ENCODE measurements around the gene ZNF646.

ZNF646 gene

DNA sequence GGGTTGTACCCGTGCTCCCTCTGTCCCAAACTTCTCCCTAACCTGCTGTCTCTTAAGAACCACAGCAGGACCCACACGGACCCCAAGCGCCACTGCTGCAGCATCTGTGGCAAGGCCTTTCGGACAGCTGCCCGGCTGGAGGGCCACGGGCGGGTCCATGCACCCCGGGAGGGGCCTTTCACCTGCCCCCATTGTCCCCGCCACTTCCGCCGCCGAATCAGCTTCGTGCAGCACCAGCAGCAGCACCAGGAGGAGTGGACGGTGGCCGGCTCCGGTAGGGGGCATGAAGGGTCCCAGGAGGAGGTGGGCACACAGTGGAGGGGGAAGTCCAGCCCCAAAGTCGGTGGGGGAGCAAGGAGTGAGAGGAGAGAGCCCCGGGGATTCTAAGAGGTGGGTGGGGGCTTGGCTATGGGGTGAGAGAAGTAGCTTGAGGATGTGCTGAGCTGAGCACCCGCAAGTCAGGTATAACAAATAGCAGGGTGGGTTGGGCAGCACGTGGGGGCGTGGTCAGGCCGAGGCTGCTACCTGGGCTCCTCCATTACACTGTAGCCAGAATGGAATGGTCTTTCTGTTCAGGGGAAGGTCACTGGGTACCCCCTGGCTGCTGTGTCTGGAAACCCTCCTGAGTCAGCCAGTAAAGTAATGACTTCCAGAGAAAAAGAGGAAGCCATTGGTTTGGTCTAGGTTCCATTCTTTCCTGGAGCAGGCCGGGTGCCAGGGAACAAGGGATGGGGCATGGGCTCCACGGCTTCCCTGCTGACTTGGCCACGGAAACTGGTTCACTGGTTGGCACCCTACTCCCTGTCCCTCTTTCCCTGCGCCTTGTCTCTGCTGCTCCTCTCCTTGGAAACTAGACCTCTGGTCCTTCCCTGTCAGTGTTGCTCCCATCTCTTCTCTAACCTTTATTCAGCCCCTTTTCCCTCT, 7.5 kb downstream of the ZNF646 start:
- Histone ChIP-seq H3K9ac (ENCODE audit: low read length) (no peak overlapping the region), H3K79me1 (ENCODE audit: low read length) (no peaks in the 10 kb centered on the region), H4K12ac (ENCODE audit: low read depth, low read length) (no peak overlapping the region), H3K36me3 (ENCODE audit: control insufficient read depth in 1 of 2, insufficient read depth in 2 of 2, low read length in 2 of 2) (peaks cover 63 to 83% of the 10 kb centered on the region in 2 experiments), H3K14ac (ENCODE audit: low read length) (no peak overlapping the region), H3K18ac (ENCODE audit: low read length) (no peak overlapping the region), H3K4me1 (ENCODE audit: control insufficient read depth in 1 of 2, insufficient read depth in 2 of 2, low read length in 2 of 2) (no peaks in the 10 kb centered on the region), H3K4me3 (ENCODE audit: low read depth, low read length) (no peak overlapping the region), H4K91ac (ENCODE audit: low read depth, low read length) (no peak overlapping the region), H2BK120ac (ENCODE audit: insufficient read depth, low read length, poor library complexity) (no peak overlapping the region), H3K4me2 (ENCODE audit: low read length) (no peak overlapping the region), H3K4ac (ENCODE audit: low read depth, low read length) (no peak overlapping the region), H2AFZ (ENCODE audit: insufficient read depth, low read length, poor library complexity) (no peak overlapping the region), H3K27me3 (ENCODE audit: insufficient read depth, low read length) (no peaks in the 10 kb centered on the region), H3K27ac (ENCODE audit: low read depth, low read length) (no peak overlapping the region), H2BK12ac (ENCODE audit: low read length) (no peak overlapping the region), H4K8ac (ENCODE audit: low read depth, low read length) (no peak overlapping the region), H3K79me2 (ENCODE audit: control insufficient read depth, insufficient read depth, low read length, poor library complexity) (no peaks in the 10 kb centered on the region), H3K23ac (ENCODE audit: low read length) (no peak overlapping the region), H2BK5ac (ENCODE audit: low read depth, low read length, poor library complexity) (no peak overlapping the region), H3K9me3 (ENCODE audit: insufficient read depth, low read depth, low read length) (no peaks in the 10 kb centered on the region), H2AK5ac (ENCODE audit: low read length) (no peak overlapping the region)
- no CpG with 5 or more reads among the region's 26 CpGs for WGBS (ENCODE audit: extremely low coverage, insufficient coverage, insufficient read length)
- DNase-seq, result no peak

DNA sequence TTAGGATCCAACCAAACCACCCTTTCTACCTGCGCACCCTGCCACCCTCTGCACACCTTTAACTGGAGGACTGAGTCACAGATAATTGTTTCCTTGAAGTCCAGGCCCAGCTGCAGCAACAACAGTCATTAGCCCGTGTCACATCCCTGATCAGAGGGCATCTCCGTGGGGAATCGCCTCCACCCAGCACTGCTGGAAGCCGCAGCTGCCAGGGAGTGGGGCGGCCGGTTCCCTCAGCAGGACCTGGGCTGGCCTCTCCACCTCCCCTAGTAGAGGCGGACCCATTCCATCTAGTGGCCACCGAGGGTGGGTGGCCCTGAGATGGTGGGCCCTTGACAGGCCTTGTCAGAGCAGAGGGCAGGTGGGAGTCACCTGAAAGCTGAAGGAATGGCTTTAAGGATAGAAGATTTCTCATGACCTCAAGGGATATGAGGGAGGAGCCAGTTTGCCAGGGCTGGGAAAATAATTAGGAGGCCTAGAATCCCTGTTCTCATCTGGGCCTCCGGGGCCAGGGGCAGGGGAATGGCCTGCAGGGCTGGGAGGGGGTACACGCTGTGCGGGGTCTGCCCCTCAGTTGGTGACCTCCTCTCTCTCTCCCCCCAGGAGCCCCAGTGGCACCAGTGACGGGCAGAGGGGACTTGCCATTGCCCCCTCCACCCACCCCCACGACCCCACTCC, 8.3 kb downstream of the ZNF646 start:
- no peak overlapping the region for H4K12ac ChIP-seq (ENCODE audit: low read depth, low read length)
- no peak overlapping the region for H4K8ac ChIP-seq (ENCODE audit: low read depth, low read length)
- H3K27me3 ChIP-seq (ENCODE audit: insufficient read depth, low read length), result no peaks in the 10 kb centered on the region
- H3K4me2 ChIP-seq (ENCODE audit: low read length), result no peak overlapping the region
- no peak overlapping the region for H3K4me3 ChIP-seq (ENCODE audit: low read depth, low read length)
- no peak overlapping the region for H3K9ac ChIP-seq (ENCODE audit: low read length)
- H2BK5ac ChIP-seq (ENCODE audit: low read depth, low read length, poor library complexity), result no peak overlapping the region
- peaks cover 57 to 80% of the 10 kb centered on the region in 2 experiments for H3K36me3 ChIP-seq (ENCODE audit: control insufficient read depth in 1 of 2, insufficient read depth in 2 of 2, low read length in 2 of 2)
- no peak overlapping the region for H2AFZ ChIP-seq (ENCODE audit: insufficient read depth, low read length, poor library complexity)
- DNase-seq, result peak in 1 of 2 donors; percentile 36
- no peak overlapping the region for H3K23ac ChIP-seq (ENCODE audit: low read length)
- H3K18ac ChIP-seq (ENCODE audit: low read length), result no peak overlapping the region
- no peak overlapping the region for H4K91ac ChIP-seq (ENCODE audit: low read depth, low read length)
- H2BK12ac ChIP-seq (ENCODE audit: low read length), result no peak overlapping the region
- H3K4me1 ChIP-seq (ENCODE audit: control insufficient read depth in 1 of 2, insufficient read depth in 2 of 2, low read length in 2 of 2), result no peaks in the 10 kb centered on the region
- H2AK5ac ChIP-seq (ENCODE audit: low read length), result no peak overlapping the region
- H3K27ac ChIP-seq (ENCODE audit: low read depth, low read length), result no peak overlapping the region
- H2BK120ac ChIP-seq (ENCODE audit: insufficient read depth, low read length, poor library complexity), result no peak overlapping the region
- H3K79me1 ChIP-seq (ENCODE audit: low read length), result no peaks in the 10 kb centered on the region
- no peak overlapping the region for H3K14ac ChIP-seq (ENCODE audit: low read length)
- no peaks in the 10 kb centered on the region for H3K79me2 ChIP-seq (ENCODE audit: control insufficient read depth, insufficient read depth, low read length, poor library complexity)
- H3K9me3 ChIP-seq (ENCODE audit: insufficient read depth, low read depth, low read length), result no peaks in the 10 kb centered on the region
- no peak overlapping the region for H3K4ac ChIP-seq (ENCODE audit: low read depth, low read length)
- WGBS (ENCODE audit: extremely low coverage, insufficient coverage, insufficient read length), result no CpG with 5 or more reads among the region's 14 CpGs

- no peaks in the 10 kb centered on the region for H3K79me1 ChIP-seq (ENCODE audit: low read length)
- H3K9me3 ChIP-seq (ENCODE audit: insufficient read depth, low read depth, low read length), result no peaks in the 10 kb centered on the region
- no peaks in the 10 kb centered on the region for H3K4me1 ChIP-seq (ENCODE audit: control insufficient read depth in 1 of 2, insufficient read depth in 2 of 2, low read length in 2 of 2)
- H3K79me2 ChIP-seq (ENCODE audit: control insufficient read depth, insufficient read depth, low read length, poor library complexity), result no peaks in the 10 kb centered on the region
- no peak overlapping the region for H2AK5ac ChIP-seq (ENCODE audit: low read length)
- no peak overlapping the region for H2AFZ ChIP-seq (ENCODE audit: insufficient read depth, low read length, poor library complexity)
- no peak overlapping the region for H2BK5ac ChIP-seq (ENCODE audit: low read depth, low read length, poor library complexity)
- DNase-seq, result no peak
- H3K4me2 ChIP-seq (ENCODE audit: low read length), result no peak overlapping the region
- no peak overlapping the region for H4K12ac ChIP-seq (ENCODE audit: low read depth, low read length)
- WGBS (ENCODE audit: extremely low coverage, insufficient coverage, insufficient read length), result no CpG with 5 or more reads among the region's 9 CpGs
- no peak overlapping the region for H4K8ac ChIP-seq (ENCODE audit: low read depth, low read length)
- no peak overlapping the region for H4K91ac ChIP-seq (ENCODE audit: low read depth, low read length)
- H3K18ac ChIP-seq (ENCODE audit: low read length), result no peak overlapping the region
- H3K27ac ChIP-seq (ENCODE audit: low read depth, low read length), result no peak overlapping the region
- no peak overlapping the region for H3K4ac ChIP-seq (ENCODE audit: low read depth, low read length)
- no peak overlapping the region for H3K23ac ChIP-seq (ENCODE audit: low read length)
- no peak overlapping the region for H2BK12ac ChIP-seq (ENCODE audit: low read length)
- no peak overlapping the region for H2BK120ac ChIP-seq (ENCODE audit: insufficient read depth, low read length, poor library complexity)
- H3K36me3 ChIP-seq (ENCODE audit: control insufficient read depth in 1 of 2, insufficient read depth in 2 of 2, low read length in 2 of 2), result peaks cover 53 to 80% of the 10 kb centered on the region in 2 experiments
- no peak overlapping the region for H3K4me3 ChIP-seq (ENCODE audit: low read depth, low read length)
- no peaks in the 10 kb centered on the region for H3K27me3 ChIP-seq (ENCODE audit: insufficient read depth, low read length)
- H3K9ac ChIP-seq (ENCODE audit: low read length), result no peak overlapping the region
- H3K14ac ChIP-seq (ENCODE audit: low read length), result no peak overlapping the region
Measured at GRCh38 chr16:31083081-31083480, 8.9 kb downstream of the ZNF646 start.

DNA sequence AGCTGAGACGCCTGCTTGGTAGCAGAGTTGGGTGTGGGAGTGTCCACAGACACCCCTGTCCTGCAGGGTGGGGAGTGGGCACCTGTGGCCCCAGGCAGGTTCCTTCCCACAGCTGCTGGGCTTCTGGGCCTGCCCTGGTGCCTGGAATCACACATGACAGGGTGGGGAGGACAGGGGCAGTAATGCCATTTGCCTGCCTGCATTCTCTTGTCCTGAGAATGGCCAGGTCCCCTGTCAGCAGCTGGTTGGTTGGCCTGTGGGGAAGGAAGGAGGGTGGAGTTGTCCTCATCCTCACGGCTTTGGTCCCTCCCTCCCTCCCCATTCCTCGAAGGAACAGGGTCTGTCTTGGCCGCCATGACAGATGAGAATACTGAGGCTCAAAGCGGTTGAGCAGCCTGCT, 9.3 kb downstream of the ZNF646 start:
- Histone ChIP-seq H2AK5ac (ENCODE audit: low read length) (no peak overlapping the region), H3K9me3 (ENCODE audit: insufficient read depth, low read depth, low read length) (no peaks in the 10 kb centered on the region), H2BK120ac (ENCODE audit: insufficient read depth, low read length, poor library complexity) (no peak overlapping the region), H3K36me3 (ENCODE audit: control insufficient read depth in 1 of 2, insufficient read depth in 2 of 2, low read length in 2 of 2) (peaks cover 48 to 80% of the 10 kb centered on the region in 2 experiments), H3K27me3 (ENCODE audit: insufficient read depth, low read length) (no peaks in the 10 kb centered on the region), H2BK12ac (ENCODE audit: low read length) (no peak overlapping the region), H3K23ac (ENCODE audit: low read length) (no peak overlapping the region), H2AFZ (ENCODE audit: insufficient read depth, low read length, poor library complexity) (no peak overlapping the region), H4K8ac (ENCODE audit: low read depth, low read length) (no peak overlapping the region), H3K27ac (ENCODE audit: low read depth, low read length) (no peak overlapping the region), H3K4me3 (ENCODE audit: low read depth, low read length) (no peak overlapping the region), H3K18ac (ENCODE audit: low read length) (no peak overlapping the region), H4K91ac (ENCODE audit: low read depth, low read length) (no peak overlapping the region), H3K4me2 (ENCODE audit: low read length) (no peak overlapping the region), H3K14ac (ENCODE audit: low read length) (no peak overlapping the region), H3K9ac (ENCODE audit: low read length) (no peak overlapping the region), H3K4ac (ENCODE audit: low read depth, low read length) (no peak overlapping the region), H3K79me1 (ENCODE audit: low read length) (no peaks in the 10 kb centered on the region), H2BK5ac (ENCODE audit: low read depth, low read length, poor library complexity) (no peak overlapping the region), H4K12ac (ENCODE audit: low read depth, low read length) (no peak overlapping the region), H3K79me2 (ENCODE audit: control insufficient read depth, insufficient read depth, low read length, poor library complexity) (no peaks in the 10 kb centered on the region), H3K4me1 (ENCODE audit: control insufficient read depth in 1 of 2, insufficient read depth in 2 of 2, low read length in 2 of 2) (no peaks in the 10 kb centered on the region)
- no peak for DNase-seq
- WGBS (ENCODE audit: extremely low coverage, insufficient coverage, insufficient read length), result no CpG with 5 or more reads among the region's 5 CpGs

Data from trophoblast cell (in vitro differentiated cells and primary cell).